GM12878 (cell line): Measurements from ENCODE around the gene ADARB1.

Source experiments
- CEBPB ChIP-seq, 2 experiments: fragments of 150-350 bp in 1 of 2; IDR thresholded peaks; 2 replicates each; pipeline ENCODE4 v1.6.1; 2012 to 2014; ENCODE audit warnings: low read depth in 2 of 2, low read length in 2 of 2, borderline replicate concordance in 1 of 2, inconsistent platforms in 1 of 2
- CHD4 ChIP-seq: fragments of 200-600 bp; sonication (generic); IDR thresholded peaks from 2 replicates; pipeline ENCODE4 v1.6.1; 2016; ENCODE audit warnings: mild to moderate bottlenecking
- CTCF ChIP-seq, 3 experiments: IDR thresholded peaks in 2 of 3; conservative IDR thresholded peaks in 1 of 3; 2 replicates each; pipeline ENCODE4 v1.5.1; 2011; ENCODE audit warnings: low read depth in 3 of 3, low read length in 3 of 3, mild to moderate bottlenecking in 3 of 3, control low read depth in 2 of 3, moderate library complexity in 2 of 3, inconsistent platforms in 1 of 3, mixed read lengths in 1 of 3; ENCODE audit not compliant: control insufficient read depth in 2 of 3, insufficient read depth in 1 of 3; ENCODE audit errors: extremely low read depth in 1 of 3
- EZH2 ChIP-seq: IDR thresholded peaks from 2 replicates; pipeline ENCODE4 v1.6.1; 2012; ENCODE audit warnings: low read depth, mild to moderate bottlenecking, control low read depth, inconsistent platforms, low read length, borderline replicate concordance; ENCODE audit not compliant: control insufficient read depth
- HCFC1 ChIP-seq: fragments of 150-350 bp; IDR thresholded peaks from 2 replicates; pipeline ENCODE4 v1.6.1; 2014; ENCODE audit warnings: low read length
- REST ChIP-seq: IDR thresholded peaks from 2 replicates; pipeline ENCODE4 v1.6.1; 2012; ENCODE audit warnings: mild to moderate bottlenecking, low read depth, low read length
- ZBTB11 ChIP-seq: fragments of 450-650 bp; formaldehyde crosslinking; IDR thresholded peaks from 2 replicates; pipeline ENCODE4 v1.5.0; 2022; ENCODE audit warnings: mild to moderate bottlenecking, missing genetic modification characterization

- TF ChIP-seq CTCF (IDR thresholded peaks at IDR 0.05 in 2 of 3, conservative IDR thresholded peaks at IDR 0.05 in 1 of 3; ENCODE audit: control insufficient read depth in 2 of 3, extremely low read depth in 1 of 3, insufficient read depth in 1 of 3, low read depth in 3 of 3, low read length in 3 of 3), result no peak
- TF ChIP-seq CHD4, result no peak
- no peak for TF ChIP-seq ZBTB11
- TF ChIP-seq REST, result no peak
- no peak for TF ChIP-seq CEBPB (IDR thresholded peaks at IDR 0.05; ENCODE audit: borderline replicate concordance in 1 of 2, low read depth in 2 of 2, low read length in 2 of 2)
- no peak for TF ChIP-seq EZH2
- TF ChIP-seq HCFC1, result no peak
Observed at GRCh38 chr21:45258466-45258865, 184.1 kb downstream of the ADARB1 start.
